Sigmoid colon (tissue), 4 donors: Measurements from ENCODE around the gene MB.

Experiments
- POLR2A ChIP-seq, 2 donors: fragments of 450-650 bp; IDR thresholded peaks; one replicate each; pipeline ENCODE4 v1.6.1; 2016; ENCODE audit warnings: antibody characterized with exemption in 2 of 2, mild to moderate bottlenecking in 2 of 2, moderate library complexity in 2 of 2
- POLR2AphosphoS5 ChIP-seq, 4 donors: sonication (generic); formaldehyde crosslinking; IDR thresholded peaks; one replicate each; pipeline ENCODE4 v1.6.1; 2017; ENCODE audit warnings: antibody characterized with exemption in 4 of 4
- TF ChIP-seq, protein P1 (sequence below), 4 experiments: fragments of 450-650 bp in 3 of 4; fragments of 200-600 bp in 1 of 4; IDR thresholded peaks; one replicate each; pipeline ENCODE4 v1.5.1; 2016 to 2019; ENCODE audit warnings: antibody characterized with exemption in 4 of 4, mild to moderate bottlenecking in 3 of 4, moderate library complexity in 2 of 4

DNA sequence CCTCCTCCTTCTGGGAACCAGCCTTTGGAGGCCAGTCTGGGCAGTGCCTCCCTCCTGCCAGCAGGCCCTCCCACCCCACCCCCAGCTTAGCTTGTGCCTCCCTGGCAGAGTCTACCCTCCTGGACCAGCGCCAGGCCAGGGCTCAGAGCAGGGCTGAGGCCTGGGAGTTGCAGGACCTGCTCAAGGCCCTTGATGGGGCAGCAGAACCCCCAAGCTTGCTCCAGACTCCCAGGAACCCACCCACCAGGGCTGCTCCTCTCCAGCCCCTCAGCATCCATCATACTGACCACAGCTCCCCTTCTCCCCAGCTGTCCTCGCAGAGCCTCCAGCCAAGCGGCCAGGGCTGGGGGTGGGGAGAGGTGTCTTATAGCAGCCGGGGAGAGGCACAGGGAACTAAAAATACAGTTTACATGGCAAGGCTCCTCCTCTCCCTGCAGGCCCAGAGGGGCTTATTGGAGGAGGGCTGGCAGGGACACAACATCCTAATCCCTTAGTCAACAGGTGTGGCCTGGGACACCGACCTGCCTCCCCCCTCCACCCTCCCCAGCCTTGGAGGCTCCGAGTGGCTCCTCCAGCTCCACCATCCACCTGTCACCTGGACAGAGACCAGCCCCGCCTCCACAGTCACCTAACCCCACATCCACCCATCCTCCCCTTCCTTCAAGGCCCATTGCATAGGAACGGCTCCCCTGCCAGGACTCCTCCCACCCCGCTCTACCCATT is 5.2 kb upstream of the MB start:
- TF ChIP-seq, protein P1, sequence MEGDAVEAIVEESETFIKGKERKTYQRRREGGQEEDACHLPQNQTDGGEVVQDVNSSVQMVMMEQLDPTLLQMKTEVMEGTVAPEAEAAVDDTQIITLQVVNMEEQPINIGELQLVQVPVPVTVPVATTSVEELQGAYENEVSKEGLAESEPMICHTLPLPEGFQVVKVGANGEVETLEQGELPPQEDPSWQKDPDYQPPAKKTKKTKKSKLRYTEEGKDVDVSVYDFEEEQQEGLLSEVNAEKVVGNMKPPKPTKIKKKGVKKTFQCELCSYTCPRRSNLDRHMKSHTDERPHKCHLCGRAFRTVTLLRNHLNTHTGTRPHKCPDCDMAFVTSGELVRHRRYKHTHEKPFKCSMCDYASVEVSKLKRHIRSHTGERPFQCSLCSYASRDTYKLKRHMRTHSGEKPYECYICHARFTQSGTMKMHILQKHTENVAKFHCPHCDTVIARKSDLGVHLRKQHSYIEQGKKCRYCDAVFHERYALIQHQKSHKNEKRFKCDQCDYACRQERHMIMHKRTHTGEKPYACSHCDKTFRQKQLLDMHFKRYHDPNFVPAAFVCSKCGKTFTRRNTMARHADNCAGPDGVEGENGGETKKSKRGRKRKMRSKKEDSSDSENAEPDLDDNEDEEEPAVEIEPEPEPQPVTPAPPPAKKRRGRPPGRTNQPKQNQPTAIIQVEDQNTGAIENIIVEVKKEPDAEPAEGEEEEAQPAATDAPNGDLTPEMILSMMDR (IDR thresholded peaks at IDR 0.05), result no peak
- peak in 2 of 4 donors; percentile 3 to 36 for TF ChIP-seq POLR2AphosphoS5 (IDR thresholded peaks at IDR 0.05)
- no peak for TF ChIP-seq POLR2A (IDR thresholded peaks at IDR 0.05)
